NCI-H2227 (cell line): ENCODE measurements around the gene IKZF1.

ENCODE experiments used
- DNase-seq: peaks from one replicate; lab custom pipeline; 2025; ENCODE audit not compliant: unreplicated experiment; lab: John Stamatoyannopoulos, UW

IKZF1 gene

GRCh38 chr7:50307368-50308032 lies 3.0 kb downstream of the IKZF1 start:
- DNase-seq: no peak

- no peak for DNase-seq
Measured at GRCh38 chr7:50308203-50308531, 3.7 kb downstream of the IKZF1 start.

- DNase-seq: no peak
Measured at GRCh38 chr7:50308532-50309385, 4.2 kb downstream of the IKZF1 start.

GRCh38 chr7:50309721-50310120 lies 5.2 kb downstream of the IKZF1 start:
- no peak for DNase-seq

GRCh38 chr7:50310361-50310760 lies 5.8 kb downstream of the IKZF1 start:
- DNase-seq: no peak

GRCh38 chr7:50310956-50311355 lies 6.4 kb downstream of the IKZF1 start:
- no peak for DNase-seq

- no peak for DNase-seq
Measured at GRCh38 chr7:50312250-50313162, 8.0 kb downstream of the IKZF1 start.

GRCh38 chr7:50314836-50315592 lies 10.5 kb downstream of the IKZF1 start:
- no peak for DNase-seq

GRCh38 chr7:50315739-50316671 lies 11.5 kb downstream of the IKZF1 start:
- DNase-seq: no peak

GRCh38 chr7:50317221-50317678 lies 12.7 kb downstream of the IKZF1 start:
- no peak for DNase-seq

- DNase-seq: no peak
Measured at GRCh38 chr7:50317697-50318669, 13.5 kb downstream of the IKZF1 start.

- no peak for DNase-seq
Measured at GRCh38 chr7:50321487-50322067, 17.1 kb downstream of the IKZF1 start.

- no peak for DNase-seq
Measured at GRCh38 chr7:50324113-50324512, 19.6 kb downstream of the IKZF1 start.

- DNase-seq: no peak
Measured at GRCh38 chr7:50327443-50327842, 22.9 kb downstream of the IKZF1 start.

GRCh38 chr7:50329775-50330174 lies 25.3 kb downstream of the IKZF1 start:
- DNase-seq: no peak

- DNase-seq: no peak
Measured at GRCh38 chr7:50330254-50330653, 25.7 kb downstream of the IKZF1 start.

- no peak for DNase-seq
Measured at GRCh38 chr7:50330696-50331095, 26.2 kb downstream of the IKZF1 start.

GRCh38 chr7:50331564-50332208 lies 27.2 kb downstream of the IKZF1 start:
- no peak for DNase-seq
